Esophagus muscularis mucosa (tissue), 4 donors: ENCODE measurements around the gene TRIM41. TPM values are rescaled to one million over a fixed set of nuclear protein-coding genes. Genes with fewer than 3 reads are reported as not detected.
A peak's percentile ranks its signal among the peaks of the same experiment; 100 is the strongest.

ENCODE experiments used
- DNase-seq: peaks from one replicate; pipeline ENCODE4 v3.0.0-alpha.2; 2017; ENCODE audit errors: extremely low spot score
- H3K27ac ChIP-seq, 4 donors: fragments of 200-600 bp; sonication (generic); replicated peaks in 1 of 4; 1 replicate in 3 of 4; 2 replicates in 1 of 4; pipeline ENCODE4 v1.5.1; 2016 to 2019; ENCODE audit warnings: mild to moderate bottlenecking in 1 of 4
- H3K27me3 ChIP-seq, 4 donors: fragments of 200-600 bp; sonication (generic); one replicate each; pipeline versions ENCODE4 v1.5.1 to v1.6.0; 2016 to 2019
- H3K36me3 ChIP-seq, 4 donors: fragments of 200-600 bp; sonication (generic); one replicate each; pipeline ENCODE4 v1.5.1; 2016 to 2019
- H3K4me1 ChIP-seq, 4 donors: fragments of 200-600 bp; sonication (generic); one replicate each; pipeline ENCODE4 v1.5.1; 2016 to 2019
- H3K4me3 ChIP-seq, 4 donors: fragments of 200-600 bp; sonication (generic); 1 replicate in 2 of 4; 2 replicates in 2 of 4; pipeline ENCODE4 v1.5.1; 2016 to 2019; ENCODE audit warnings: mild to moderate bottlenecking in 4 of 4, moderate library complexity in 1 of 4
- H3K9me3 ChIP-seq, 4 donors: fragments of 200-600 bp; sonication (generic); 1 replicate in 3 of 4; 2 replicates in 1 of 4; pipeline ENCODE4 v1.5.1; 2016 to 2019
- EP300 ChIP-seq: sonication (generic); formaldehyde crosslinking; IDR thresholded peaks from one replicate; pipeline ENCODE4 v1.6.1; 2017; ENCODE audit warnings: antibody characterized with exemption
- POLR2A ChIP-seq: fragments of 450-650 bp; IDR thresholded peaks from one replicate; pipeline ENCODE4 v1.6.1; 2017; ENCODE audit warnings: antibody characterized with exemption, moderate library complexity, mild to moderate bottlenecking, low read depth
- POLR2AphosphoS5 ChIP-seq, 2 donors: sonication (generic); formaldehyde crosslinking; IDR thresholded peaks; one replicate each; pipeline ENCODE4 v1.6.1; 2017; ENCODE audit warnings: antibody characterized with exemption in 2 of 2
- WGBS: methylation state at CpG from one replicate; pipeline ENCODE4 v1.1.5; 2018; 5-methylcytosine and 5-hydroxymethylcytosine counted together
- intact Hi-C: fragments of 100-400 bp; cut with DNase I; formaldehyde crosslinking; loops from one replicate; pipeline ENCODE4 v1.15.1; 2023
- total RNA-seq, 4 donors: library from RNA; depleted of rRNA; stranded (reverse); fragments of >200 nt; gene quantifications; one replicate each; pipeline versions ENCODE4 v1.1.0 to v1.2.1, GENCODE V29; 2016
- TF ChIP-seq, protein P1 (sequence below), 3 experiments: fragments of 200-600 bp in 2 of 3; fragments of 450-650 bp in 1 of 3; sonication (generic) in 2 of 3; IDR thresholded peaks; one replicate each; pipeline ENCODE4 v1.5.1; 2017 to 2019; ENCODE audit warnings: antibody characterized with exemption in 3 of 3, mild to moderate bottlenecking in 2 of 3, moderate library complexity in 1 of 3

The TRIM41 gene
- total RNA-seq, 4 donors from 2014 or later = 9.8 to 22.4 (median 18.2) TPM

GRCh38 chr5:181255276-181255675 is 32.2 kb downstream of the TRIM41 start:
- DNase-seq = no peak
- Histone ChIP-seq H3K4me3 (no peak overlapping the region), H3K27ac (no peak overlapping the region), H3K9me3 (no peaks in the 10 kb centered on the region), H3K27me3 (no peaks in the 10 kb centered on the region), H3K4me1 (peaks cover 88 to 100% (median 100%) of the 10 kb centered on the region in 4 donors), H3K36me3 (peaks cover 9 to 48% (median 24%) of the 10 kb centered on the region in 4 donors)
- intact Hi-C loops = no loop called here
- WGBS = 38% methylated on average over 1 of the region's 1 CpG
- TF ChIP-seq EP300 = no peak
- TF ChIP-seq, protein P1, sequence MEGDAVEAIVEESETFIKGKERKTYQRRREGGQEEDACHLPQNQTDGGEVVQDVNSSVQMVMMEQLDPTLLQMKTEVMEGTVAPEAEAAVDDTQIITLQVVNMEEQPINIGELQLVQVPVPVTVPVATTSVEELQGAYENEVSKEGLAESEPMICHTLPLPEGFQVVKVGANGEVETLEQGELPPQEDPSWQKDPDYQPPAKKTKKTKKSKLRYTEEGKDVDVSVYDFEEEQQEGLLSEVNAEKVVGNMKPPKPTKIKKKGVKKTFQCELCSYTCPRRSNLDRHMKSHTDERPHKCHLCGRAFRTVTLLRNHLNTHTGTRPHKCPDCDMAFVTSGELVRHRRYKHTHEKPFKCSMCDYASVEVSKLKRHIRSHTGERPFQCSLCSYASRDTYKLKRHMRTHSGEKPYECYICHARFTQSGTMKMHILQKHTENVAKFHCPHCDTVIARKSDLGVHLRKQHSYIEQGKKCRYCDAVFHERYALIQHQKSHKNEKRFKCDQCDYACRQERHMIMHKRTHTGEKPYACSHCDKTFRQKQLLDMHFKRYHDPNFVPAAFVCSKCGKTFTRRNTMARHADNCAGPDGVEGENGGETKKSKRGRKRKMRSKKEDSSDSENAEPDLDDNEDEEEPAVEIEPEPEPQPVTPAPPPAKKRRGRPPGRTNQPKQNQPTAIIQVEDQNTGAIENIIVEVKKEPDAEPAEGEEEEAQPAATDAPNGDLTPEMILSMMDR (IDR thresholded peaks at IDR 0.05) = no peak
- no peak for TF ChIP-seq POLR2A
- TF ChIP-seq POLR2AphosphoS5 (IDR thresholded peaks at IDR 0.05) = no peak

GRCh38 chr5:181255836-181256578 is 32.9 kb downstream of the TRIM41 start:
- no peak for TF ChIP-seq EP300
- no peak for TF ChIP-seq POLR2AphosphoS5 (IDR thresholded peaks at IDR 0.05)
- TF ChIP-seq, protein P1 (IDR thresholded peaks at IDR 0.05) = no peak
- TF ChIP-seq POLR2A = no peak
- 87% methylated on average over 7 of the region's 7 CpGs for WGBS
- Histone ChIP-seq H3K27ac (no peak overlapping the region), H3K4me1 (peaks cover 82 to 97% (median 94%) of the 10 kb centered on the region in 4 donors), H3K4me3 (no peak overlapping the region), H3K9me3 (no peaks in the 10 kb centered on the region), H3K27me3 (no peaks in the 10 kb centered on the region), H3K36me3 (peaks cover 9 to 43% (median 24%) of the 10 kb centered on the region in 4 donors)
- no peak for DNase-seq
- intact Hi-C loops = no loop called here

DNA sequence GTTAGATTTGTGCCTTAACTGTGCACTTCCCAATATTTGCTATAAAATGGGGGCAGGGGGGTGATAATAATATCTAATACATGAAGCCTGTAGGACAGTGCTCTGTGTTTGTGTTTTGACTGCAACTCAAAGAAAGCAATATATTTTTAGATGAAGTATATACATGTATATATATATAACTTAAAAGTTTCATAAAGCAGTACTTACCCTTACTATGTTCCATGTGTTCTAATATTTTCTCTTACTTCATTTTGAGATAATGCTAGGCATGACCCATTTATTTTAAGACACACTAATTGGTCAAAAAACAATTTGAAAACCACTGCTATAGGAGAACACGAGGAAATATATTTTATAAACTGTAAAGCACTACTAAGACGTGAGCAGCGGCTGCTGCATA is 35.5 kb downstream of the TRIM41 start:
- WGBS = 67% methylated on average over 3 of the region's 3 CpGs
- no peaks in the 10 kb centered on the region for H3K27me3 ChIP-seq
- H3K4me3 ChIP-seq = peak overlapping the region; percentile 79 to 95 (median 86)
- TF ChIP-seq POLR2AphosphoS5 (IDR thresholded peaks at IDR 0.05) (no peak), EP300 (no peak)
- peaks cover 72 to 82% (median 75%) of the 10 kb centered on the region in 4 donors for H3K4me1 ChIP-seq
- intact Hi-C loops = no loop called here
- no peak for DNase-seq
- no peaks in the 10 kb centered on the region for H3K9me3 ChIP-seq
- H3K36me3 ChIP-seq = peaks cover 4 to 32% (median 15%) of the 10 kb centered on the region in 4 donors
- H3K27ac ChIP-seq = no peak overlapping the region

DNA sequence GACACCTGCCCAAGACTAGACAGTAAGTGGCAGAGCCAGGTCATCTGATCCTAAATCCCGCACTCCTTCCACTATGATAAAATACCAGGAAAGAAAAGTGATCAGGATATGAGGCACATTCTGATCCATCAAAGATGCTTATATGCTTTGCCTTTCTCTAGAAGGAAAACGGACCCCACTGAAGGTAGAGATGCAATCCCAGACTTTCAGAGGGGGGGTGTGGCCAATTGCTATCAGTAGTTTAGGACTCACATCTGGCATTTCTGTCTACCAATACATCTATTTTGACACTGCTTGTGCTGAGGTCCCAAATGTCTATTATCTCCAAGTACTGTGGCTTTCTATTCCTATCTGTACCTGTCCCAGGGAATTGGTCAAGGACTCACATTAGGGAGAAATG is 36.2 kb downstream of the TRIM41 start:
- H3K27me3 ChIP-seq = no peaks in the 10 kb centered on the region
- H3K36me3 ChIP-seq = peaks cover 9 to 32% (median 16%) of the 10 kb centered on the region in 4 donors
- H3K27ac ChIP-seq = peak overlapping the region in 3 of 4 donors; percentile 97 to 100 (median 99)
- H3K9me3 ChIP-seq = no peaks in the 10 kb centered on the region
- intact Hi-C loops = no loop called here
- 53% methylated on average over 2 of the region's 2 CpGs for WGBS
- no peak for DNase-seq
- H3K4me3 ChIP-seq = peak overlapping the region; percentile 79 to 95 (median 86)
- TF ChIP-seq POLR2AphosphoS5 (IDR thresholded peaks at IDR 0.05) = no peak
- no peak for TF ChIP-seq EP300
- TF ChIP-seq POLR2A = no peak
- TF ChIP-seq, protein P1 (IDR thresholded peaks at IDR 0.05) = no peak
- H3K4me1 ChIP-seq = peaks cover 66 to 75% (median 69%) of the 10 kb centered on the region in 4 donors

GRCh38 chr5:181259974-181260719 is 37.1 kb downstream of the TRIM41 start:
- 5% methylated on average over 26 of the region's 26 CpGs for WGBS
- Histone ChIP-seq H3K36me3 (peaks cover 10 to 33% (median 17%) of the 10 kb centered on the region in 4 donors), H3K9me3 (no peaks in the 10 kb centered on the region), H3K27ac (peak overlapping the region; percentile 96 to 100 (median 98)), H3K4me1 (peaks cover 57 to 66% (median 60%) of the 10 kb centered on the region in 4 donors), H3K4me3 (peak overlapping the region; percentile 79 to 95 (median 86)), H3K27me3 (no peaks in the 10 kb centered on the region)
- TF ChIP-seq POLR2AphosphoS5 (IDR thresholded peaks at IDR 0.05) (no peak), POLR2A (no peak), EP300 (no peak)
- TF ChIP-seq, protein P1 (IDR thresholded peaks at IDR 0.05) = no peak
- no peak for DNase-seq
- intact Hi-C loops = loop anchor here (5.0 kb wide), 1 partner anchor 38 kb away; the partner anchor contains the start of gene TRIM41
